Measurements from ENCODE around the gene TREX2. TPM values are rescaled to one million over a fixed set of nuclear protein-coding genes. Genes with fewer than 3 reads are reported as not detected.

TREX2 gene
- total RNA-seq, 1 experiment from 2014 or later, result 2.9 TPM

GRCh38 chrX:153456161-153456560, 10.3 kb upstream of the TREX2 start:
- CTCF ChIA-PET, result no interaction called here
- TF ChIP-seq RAD21 (IDR thresholded peaks at IDR 0.05; ENCODE audit: low read depth) (no peak), POLR2A (IDR thresholded peaks at IDR 0.05; ENCODE audit: borderline replicate concordance, extremely low read depth, insufficient read depth, insufficient read length) (no peak), CBX3 (IDR thresholded peaks at IDR 0.05; ENCODE audit: low read depth) (no peak), TCF7L2 (IDR thresholded peaks at IDR 0.05; ENCODE audit: borderline replicate concordance, extremely low read depth, insufficient read depth, insufficient read length) (no peak), SRF (IDR thresholded peaks at IDR 0.05; ENCODE audit: low read depth) (no peak), ATF3 (IDR thresholded peaks at IDR 0.05) (no peak), EGR1 (IDR thresholded peaks at IDR 0.05; ENCODE audit: low read depth) (no peak), JUND (IDR thresholded peaks at IDR 0.05) (no peak), ZNF274 (IDR thresholded peaks at IDR 0.05; ENCODE audit: low read depth, low read length) (no peak), FOSL1 (IDR thresholded peaks at IDR 0.05; ENCODE audit: low read depth) (no peak), SIN3A (IDR thresholded peaks at IDR 0.05; ENCODE audit: low read depth) (no peak), SP1 (IDR thresholded peaks at IDR 0.05; ENCODE audit: low read depth) (no peak), YY1 (IDR thresholded peaks at IDR 0.05; ENCODE audit: extremely low read depth, insufficient replicate concordance, low read depth, low read length) (no peak)
- ATAC-seq, result no peak

GRCh38 chrX:153455571-153455970, 9.7 kb upstream of the TREX2 start:
- CTCF ChIA-PET, result no interaction called here
- POLR2A ChIA-PET, result no interaction called here
- no peak for ATAC-seq
- Histone ChIP-seq H3K36me3 (ENCODE audit: control insufficient read depth in 1 of 2, insufficient read depth in 2 of 2, low read length in 2 of 2) (0 out of 4 replicates have a peak, but pooled peaks cover 0 to 3% of the 10 kb centered on the region in 2 experiments), H3K4me3 (replicated peaks in 1 of 2; ENCODE audit: low read depth in 1 of 2, low read length in 2 of 2) (no peak overlapping the region), H3K79me2 (ENCODE audit: insufficient read depth, low read length) (no peaks in the 10 kb centered on the region), H3K4me1 (ENCODE audit: control insufficient read depth in 1 of 2, insufficient read depth in 2 of 2, low read length in 2 of 2) (no peaks in the 10 kb centered on the region), H3K27me3 (ENCODE audit: insufficient read depth, low read length) (no peaks in the 10 kb centered on the region), H3K27ac (ENCODE audit: low read depth, low read length) (no peak overlapping the region), H3K9me2 (ENCODE audit: insufficient read depth) (no peaks in the 10 kb centered on the region), H2AFZ (ENCODE audit: low read depth, low read length, poor library complexity, severe bottlenecking) (no peak overlapping the region), H3K9ac (ENCODE audit: low read length) (no peak overlapping the region), H4K20me1 (ENCODE audit: insufficient read depth) (no peaks in the 10 kb centered on the region), H3K9me3 (ENCODE audit: control insufficient read depth in 1 of 2, insufficient read depth in 1 of 2, low read depth in 1 of 2, low read length in 2 of 2) (no peaks in the 10 kb centered on the region), H3K4me2 (ENCODE audit: low read length) (no peak overlapping the region)
- RAD21 ChIA-PET (ENCODE audit: low non-redundant PET in 1 of 2, low total read pairs in 2 of 2, uncharacterized antibody in 2 of 2, unreplicated experiment in 2 of 2), result no interaction called here
- no peak for DNase-seq (ENCODE audit: low read depth, low spot score)
- intact Hi-C loops (cut with micrococcal nuclease), result no loop called here
- no TSS peak for BruUV-seq (replicated peaks)
- TF ChIP-seq SIN3A (IDR thresholded peaks at IDR 0.05; ENCODE audit: low read depth) (no peak), REST (IDR thresholded peaks at IDR 0.05; ENCODE audit: low read depth) (no peak), SP1 (IDR thresholded peaks at IDR 0.05; ENCODE audit: low read depth) (no peak), EGR1 (IDR thresholded peaks at IDR 0.05; ENCODE audit: low read depth) (no peak), JUND (IDR thresholded peaks at IDR 0.05) (no peak), FOSL1 (IDR thresholded peaks at IDR 0.05; ENCODE audit: low read depth) (no peak), ELF1 (IDR thresholded peaks at IDR 0.05; ENCODE audit: borderline replicate concordance, low read depth) (no peak), CEBPB (IDR thresholded peaks at IDR 0.05; ENCODE audit: low read depth) (no peak)

More at GRCh38 chrX:153456161-153456560, 10.3 kb upstream of the TREX2 start:
- H3K27ac ChIP-seq (ENCODE audit: low read depth, low read length), result no peak overlapping the region
- intact Hi-C loops (cut with micrococcal nuclease), result no loop called here
- no peak for DNase-seq (ENCODE audit: low read depth, low spot score)
- POLR2A ChIA-PET, result no interaction called here
- H3K36me3 ChIP-seq (ENCODE audit: control insufficient read depth in 1 of 2, insufficient read depth in 2 of 2, low read length in 2 of 2), result 0 out of 4 replicates have a peak, but pooled peaks cover 0 to 3% of the 10 kb centered on the region in 2 experiments
- H3K9ac ChIP-seq (ENCODE audit: low read length), result no peak overlapping the region
- no peaks in the 10 kb centered on the region for H3K27me3 ChIP-seq (ENCODE audit: insufficient read depth, low read length)
- RAD21 ChIA-PET (ENCODE audit: low non-redundant PET in 1 of 2, low total read pairs in 2 of 2, uncharacterized antibody in 2 of 2, unreplicated experiment in 2 of 2), result no interaction called here
- no peak overlapping the region for H2AFZ ChIP-seq (ENCODE audit: low read depth, low read length, poor library complexity, severe bottlenecking)
- no peaks in the 10 kb centered on the region for H3K79me2 ChIP-seq (ENCODE audit: insufficient read depth, low read length)
- H3K4me2 ChIP-seq (ENCODE audit: low read length), result no peak overlapping the region
- no TSS peak for BruUV-seq (replicated peaks)
- no peaks in the 10 kb centered on the region for H4K20me1 ChIP-seq (ENCODE audit: insufficient read depth)
- no peaks in the 10 kb centered on the region for H3K4me1 ChIP-seq (ENCODE audit: control insufficient read depth in 1 of 2, insufficient read depth in 2 of 2, low read length in 2 of 2)
- H3K4me3 ChIP-seq (replicated peaks in 1 of 2; ENCODE audit: low read depth in 1 of 2, low read length in 2 of 2), result no peak overlapping the region
- no peaks in the 10 kb centered on the region for H3K9me2 ChIP-seq (ENCODE audit: insufficient read depth)
- H3K9me3 ChIP-seq (ENCODE audit: control insufficient read depth in 1 of 2, insufficient read depth in 1 of 2, low read depth in 1 of 2, low read length in 2 of 2), result no peaks in the 10 kb centered on the region
